HAP-1 (cell line): ENCODE measurements around the gene TTC1.

Experiments
- DNase-seq, 2 experiments: peaks; one replicate each; pipeline ENCODE4 v3.0.0-alpha.2; 2016 to 2020; ENCODE audit warnings: low spot score in 2 of 2
- H3K27me3 ChIP-seq: fragments of 250-450 bp; sonication (Bioruptor Pico); 2 replicates; pipeline ENCODE4 v1.5.1; 2020; ENCODE audit warnings: low read depth, mild to moderate bottlenecking, moderate library complexity
- H3K36me3 ChIP-seq: fragments of 250-450 bp; sonication (Bioruptor Pico); replicated peaks from 2 replicates; pipeline ENCODE4 v1.5.1; 2020; ENCODE audit warnings: mild to moderate bottlenecking
- H3K4me1 ChIP-seq: fragments of 250-450 bp; sonication (Bioruptor Pico); 2 replicates; pipeline ENCODE4 v1.5.1; 2020; ENCODE audit warnings: mild to moderate bottlenecking
- H3K4me3 ChIP-seq: fragments of 250-450 bp; sonication (Bioruptor Pico); 2 replicates; pipeline ENCODE4 v1.5.1; 2020; ENCODE audit warnings: mild to moderate bottlenecking, moderate library complexity
- H3K9me3 ChIP-seq: fragments of 250-450 bp; sonication (Bioruptor Pico); 2 replicates; pipeline ENCODE4 v1.5.1; 2020; ENCODE audit warnings: mild to moderate bottlenecking, moderate library complexity
- in situ Hi-C: fragments of 300-500 bp; cut with MboI; formaldehyde crosslinking; loops from 3 replicates; pipeline ENCODE4 v1.14.3; 2020; ENCODE audit warnings: low sequenced_read_pairs, inconsistent platforms, mixed read lengths

TTC1 gene

GRCh38 chr5:160036884-160037283 is 27.9 kb downstream of the TTC1 start:
- in situ Hi-C loops, result no loop called here
- Histone ChIP-seq H3K27me3 (no peaks in the 10 kb centered on the region), H3K4me3 (no peak overlapping the region), H3K4me1 (no peaks in the 10 kb centered on the region), H3K9me3 (no peaks in the 10 kb centered on the region), H3K36me3 (peaks cover 33% of the 10 kb centered on the region)
- DNase-seq, result no peak

- Histone ChIP-seq H3K4me1 (peaks cover 19% of the 10 kb centered on the region), H3K36me3 (peaks cover 37% of the 10 kb centered on the region), H3K4me3 (no peak overlapping the region), H3K27me3 (no peaks in the 10 kb centered on the region), H3K9me3 (no peaks in the 10 kb centered on the region)
- no peak for DNase-seq
- in situ Hi-C loops, result no loop called here
These were observed 31.0 kb downstream of the TTC1 start for GRCh38 chr5:160039810-160040470.

GRCh38 chr5:160040471-160040835 is 31.5 kb downstream of the TTC1 start:
- Histone ChIP-seq H3K27me3 (no peaks in the 10 kb centered on the region), H3K4me3 (no peak overlapping the region), H3K9me3 (no peaks in the 10 kb centered on the region), H3K4me1 (peaks cover 25% of the 10 kb centered on the region), H3K36me3 (peaks cover 34% of the 10 kb centered on the region)
- DNase-seq, result no peak
- in situ Hi-C loops, result no loop called here

- Histone ChIP-seq H3K4me3 (no peak overlapping the region), H3K27me3 (no peaks in the 10 kb centered on the region), H3K36me3 (peaks cover 18% of the 10 kb centered on the region), H3K4me1 (peaks cover 26% of the 10 kb centered on the region), H3K9me3 (no peaks in the 10 kb centered on the region)
- in situ Hi-C loops, result no loop called here
- peak in 1 of 2 experiments; percentile 25 for DNase-seq
These were observed 33.7 kb downstream of the TTC1 start for GRCh38 chr5:160042671-160043070.

GRCh38 chr5:160044391-160044804 is 35.5 kb downstream of the TTC1 start:
- no peaks in the 10 kb centered on the region for H3K27me3 ChIP-seq
- no peaks in the 10 kb centered on the region for H3K9me3 ChIP-seq
- H3K4me1 ChIP-seq, result peaks cover 26% of the 10 kb centered on the region
- peak in 1 of 2 experiments; percentile 15 for DNase-seq
- H3K36me3 ChIP-seq, result peaks cover 19% of the 10 kb centered on the region
- in situ Hi-C loops, result no loop called here
- H3K4me3 ChIP-seq, result no peak overlapping the region

GRCh38 chr5:160044967-160045366 is 36.0 kb downstream of the TTC1 start:
- no peaks in the 10 kb centered on the region for H3K27me3 ChIP-seq
- H3K4me3 ChIP-seq, result no peak overlapping the region
- DNase-seq, result peak; percentile 22 to 47
- in situ Hi-C loops, result no loop called here
- H3K4me1 ChIP-seq, result peaks cover 26% of the 10 kb centered on the region
- H3K9me3 ChIP-seq, result no peaks in the 10 kb centered on the region
- H3K36me3 ChIP-seq, result peaks cover 19% of the 10 kb centered on the region

- peaks cover 28% of the 10 kb centered on the region for H3K36me3 ChIP-seq
- H3K27me3 ChIP-seq, result no peaks in the 10 kb centered on the region
- H3K4me1 ChIP-seq, result peaks cover 24% of the 10 kb centered on the region
- H3K9me3 ChIP-seq, result no peaks in the 10 kb centered on the region
- in situ Hi-C loops, result no loop called here
- no peak overlapping the region for H3K4me3 ChIP-seq
- no peak for DNase-seq
These were observed 38.5 kb downstream of the TTC1 start for GRCh38 chr5:160047423-160047822.

GRCh38 chr5:160048131-160048530 is 39.2 kb downstream of the TTC1 start:
- H3K36me3 ChIP-seq, result peaks cover 33% of the 10 kb centered on the region
- H3K9me3 ChIP-seq, result no peaks in the 10 kb centered on the region
- no peaks in the 10 kb centered on the region for H3K27me3 ChIP-seq
- no peak for DNase-seq
- in situ Hi-C loops, result no loop called here
- peaks cover 17% of the 10 kb centered on the region for H3K4me1 ChIP-seq
- H3K4me3 ChIP-seq, result no peak overlapping the region

GRCh38 chr5:160049099-160049498 is 40.2 kb downstream of the TTC1 start:
- no peak for DNase-seq
- no peaks in the 10 kb centered on the region for H3K27me3 ChIP-seq
- in situ Hi-C loops, result no loop called here
- H3K4me3 ChIP-seq, result no peak overlapping the region
- no peaks in the 10 kb centered on the region for H3K9me3 ChIP-seq
- H3K4me1 ChIP-seq, result peaks cover 15% of the 10 kb centered on the region
- peaks cover 29% of the 10 kb centered on the region for H3K36me3 ChIP-seq

GRCh38 chr5:160054047-160054446 is 45.1 kb downstream of the TTC1 start:
- DNase-seq, result no peak
- H3K36me3 ChIP-seq, result peaks cover 43% of the 10 kb centered on the region
- no peaks in the 10 kb centered on the region for H3K27me3 ChIP-seq
- no peaks in the 10 kb centered on the region for H3K9me3 ChIP-seq
- in situ Hi-C loops, result no loop called here
- no peaks in the 10 kb centered on the region for H3K4me1 ChIP-seq
- H3K4me3 ChIP-seq, result no peak overlapping the region

GRCh38 chr5:160054831-160055230 is 45.9 kb downstream of the TTC1 start:
- Histone ChIP-seq H3K4me3 (no peak overlapping the region), H3K9me3 (no peaks in the 10 kb centered on the region), H3K27me3 (no peaks in the 10 kb centered on the region), H3K4me1 (no peaks in the 10 kb centered on the region), H3K36me3 (peaks cover 36% of the 10 kb centered on the region)
- in situ Hi-C loops, result no loop called here
- DNase-seq, result no peak

GRCh38 chr5:160057256-160057655 is 48.3 kb downstream of the TTC1 start:
- Histone ChIP-seq H3K9me3 (no peaks in the 10 kb centered on the region), H3K27me3 (no peaks in the 10 kb centered on the region), H3K4me3 (no peak overlapping the region), H3K36me3 (peaks cover 26% of the 10 kb centered on the region), H3K4me1 (no peaks in the 10 kb centered on the region)
- in situ Hi-C loops, result no loop called here
- no peak for DNase-seq

- Histone ChIP-seq H3K4me3 (no peak overlapping the region), H3K36me3 (peaks cover 16% of the 10 kb centered on the region; the same call in 1 of the 2 replicates), H3K9me3 (no peaks in the 10 kb centered on the region), H3K27me3 (no peaks in the 10 kb centered on the region), H3K4me1 (no peaks in the 10 kb centered on the region)
- no peak for DNase-seq
- in situ Hi-C loops, result no loop called here
These were observed 51.1 kb downstream of the TTC1 start for GRCh38 chr5:160060001-160060400.

- in situ Hi-C loops, result no loop called here
- H3K27me3 ChIP-seq, result no peaks in the 10 kb centered on the region
- no peak overlapping the region for H3K4me3 ChIP-seq
- H3K36me3 ChIP-seq, result peaks cover 15% of the 10 kb centered on the region; the same call in 1 of the 2 replicates
- H3K9me3 ChIP-seq, result no peaks in the 10 kb centered on the region
- no peaks in the 10 kb centered on the region for H3K4me1 ChIP-seq
- DNase-seq, result no peak
These were observed 52.8 kb downstream of the TTC1 start for GRCh38 chr5:160061770-160062169.

- no peak for DNase-seq
- in situ Hi-C loops, result no loop called here
These were observed 55.5 kb downstream of the TTC1 start for GRCh38 chr5:160064417-160064810.

More at GRCh38 chr5:160064417-160064810, 55.5 kb downstream of the TTC1 start:
- Histone ChIP-seq H3K4me1 (no peaks in the 10 kb centered on the region), H3K9me3 (no peaks in the 10 kb centered on the region), H3K36me3 (peaks cover 14% of the 10 kb centered on the region), H3K4me3 (no peak overlapping the region), H3K27me3 (no peaks in the 10 kb centered on the region)
